Aorta (tissue), 4 donors: ENCODE results near the gene SERPINB12. TPM values are rescaled to one million over a fixed set of nuclear protein-coding genes. Genes with fewer than 3 reads are reported as not detected.

Source experiments
- polyA plus RNA-seq, 2 donors: library from polyadenylated mRNA; stranded (reverse); fragments of 200-250 nt; gene quantifications; one replicate each; pipeline ENCODE4 v1.2.3, GENCODE V29; 2013
- total RNA-seq, 2 donors: library from RNA; stranded (reverse); fragmentation: NEBNext Ultra II Directional; extraction: Animal tissue kit (Norgen Biotek cat#: 25700); gene quantifications; one replicate each; pipeline ENCODE4 v1.2.1, GENCODE V29; 2021
- donor health status: healthy with polysubstance abuse.
- donor health status: Bipolar disorder and iron deficiency.
- donor health status: DM: no; HTN: no; CAD: no.
- donor health status: DM: yes; HTN: yes; CAD: no.

The SERPINB12 gene
- total and polyA plus RNA-seq, 4 donors = not detected

Other genes starting within 250 kb of the SERPINB12 start
- gene BCL2, start 222.6 kb upstream of the SERPINB12 start, total RNA-seq = 10 to 100 TPM; 23.7 to 25.4 TPM
- 1 to 10 TPM; 2.6 to 4.3 TPM for gene BCL2, start 222.6 kb upstream of the SERPINB12 start, polyA plus RNA-seq
- gene KDSR, start 175.2 kb upstream of the SERPINB12 start, total RNA-seq = 10 to 100 TPM; 74.3 to 91.0 TPM
- 10 to 100 TPM; 24.4 to 26.6 TPM for gene KDSR, start 175.2 kb upstream of the SERPINB12 start, polyA plus RNA-seq
- 10 to 100 TPM; 53.5 to 58.3 TPM for gene VPS4B, start 119.9 kb upstream of the SERPINB12 start, total RNA-seq
- 10 to 100 TPM; 22.3 to 26.2 TPM for gene VPS4B, start 119.9 kb upstream of the SERPINB12 start, polyA plus RNA-seq
- gene SERPINB5, start 65.4 kb upstream of the SERPINB12 start, total RNA-seq = not detected
- 1 to 10 TPM in 1 of 2 donors, under 1 TPM in 1; 0.10 to 2.3 TPM for gene SERPINB5, start 65.4 kb upstream of the SERPINB12 start, polyA plus RNA-seq
- not detected for gene SERPINB13, start 45.0 kb downstream of the SERPINB12 start, total RNA-seq
- gene SERPINB13, start 45.0 kb downstream of the SERPINB12 start, polyA plus RNA-seq = under 1 TPM in 1 of 2 donors, not detected in 1; 0.15 TPM
- not detected for gene SERPINB4, start 101.9 kb downstream of the SERPINB12 start, total RNA-seq
- gene SERPINB4, start 101.9 kb downstream of the SERPINB12 start, polyA plus RNA-seq = under 1 TPM in 1 of 2 donors, not detected in 1; 0.08 TPM
- gene SERPINB3, start 119.5 kb downstream of the SERPINB12 start, total RNA-seq = not detected
- gene SERPINB3, start 119.5 kb downstream of the SERPINB12 start, polyA plus RNA-seq = under 1 TPM in 1 of 2 donors, not detected in 1; 0.51 TPM
- gene SERPINB11, start 160.6 kb downstream of the SERPINB12 start, total RNA-seq = not detected
- gene SERPINB11, start 160.6 kb downstream of the SERPINB12 start, polyA plus RNA-seq = not detected
- not detected for gene SERPINB7, start 233.0 kb downstream of the SERPINB12 start, total RNA-seq
- gene SERPINB7, start 233.0 kb downstream of the SERPINB12 start, polyA plus RNA-seq = not detected